Skin of body (tissue), 2 donors: ENCODE results near the gene PRR14L. TPM values are rescaled to one million over a fixed set of nuclear protein-coding genes. Genes with fewer than 3 reads are reported as not detected.
"Not testable (repeated sequence)": the region's sequence is repeated elsewhere in the genome, so short reads cannot be mapped to it uniquely, and the experiment has no call there.

Experiments used
- DNase-seq: peaks from one replicate; lab custom pipeline; 2025; lab: John Stamatoyannopoulos, UW
- total RNA-seq: library from RNA; depleted of rRNA; stranded (reverse); fragments of >200 nt; gene quantifications from one replicate; pipeline ENCODE4 v1.2.3, GENCODE V29; 2014

PRR14L gene
- total RNA-seq, 1 donor from 2014 or later = 22.7 TPM

GRCh38 chr22:31682751-31683150, 67.2 kb downstream of the PRR14L start:
- DNase-seq = no peak

GRCh38 chr22:31681349-31682345, 68.3 kb downstream of the PRR14L start:
- no peak for DNase-seq

GRCh38 chr22:31680861-31681341, 69.0 kb downstream of the PRR14L start:
- DNase-seq = no peak

- DNase-seq = no peak
Observed at GRCh38 chr22:31678748-31679147, 71.2 kb downstream of the PRR14L start.

GRCh38 chr22:31676700-31677099, 73.2 kb downstream of the PRR14L start:
- DNase-seq = peak; percentile 31

GRCh38 chr22:31674219-31674618, 75.7 kb downstream of the PRR14L start:
- not testable (repeated sequence) for DNase-seq

- not testable (repeated sequence) for DNase-seq
Observed at GRCh38 chr22:31668849-31669248, 81.1 kb downstream of the PRR14L start.

- DNase-seq = no peak
Observed at GRCh38 chr22:31662668-31663037, 87.3 kb downstream of the PRR14L start.

- DNase-seq = peak; percentile 87
Observed at GRCh38 chr22:31661851-31662667, 87.9 kb downstream of the PRR14L start, which contains the start of gene PISD. PISD (minus strand) TSS chr22:31662215; CDS start chr22:31662208, 7 bp downstream.

GRCh38 chr22:31660860-31661341, 89.0 kb downstream of the PRR14L start:
- not testable (repeated sequence) for DNase-seq

GRCh38 chr22:31659246-31659645, 90.7 kb downstream of the PRR14L start:
- no peak for DNase-seq

- DNase-seq = no peak
Observed at GRCh38 chr22:31654408-31654807, 95.5 kb downstream of the PRR14L start.

- no peak for DNase-seq
Observed at GRCh38 chr22:31653944-31654343, 96.0 kb downstream of the PRR14L start.

GRCh38 chr22:31652911-31653684, 96.8 kb downstream of the PRR14L start:
- no peak for DNase-seq

GRCh38 chr22:31652088-31652487, 97.8 kb downstream of the PRR14L start:
- DNase-seq = no peak

- DNase-seq = no peak
Observed at GRCh38 chr22:31651664-31652063, 98.3 kb downstream of the PRR14L start.

- no peak for DNase-seq
Observed at GRCh38 chr22:31650391-31650790, 99.5 kb downstream of the PRR14L start.

- DNase-seq = no peak
Observed at GRCh38 chr22:31647523-31648320, 102.2 kb downstream of the PRR14L start.

- no peak for DNase-seq
Observed at GRCh38 chr22:31647066-31647465, 102.9 kb downstream of the PRR14L start.
